Activated CD8-positive, alpha-beta T cell treated with anti-CD3 and anti-CD28 coated beads for 36 hours (primary cell): ENCODE measurements around the gene ALPK1. TPM values are rescaled to one million over a fixed set of nuclear protein-coding genes. Genes with fewer than 3 reads are reported as not detected.
"Not testable (repeated sequence)": the region's sequence is repeated elsewhere in the genome, so short reads cannot be mapped to it uniquely, and the experiment has no call there.

ENCODE experiments used
- ATAC-seq: fragments of 200-7000 bp; cut with Tn5 transposase; one replicate; pipeline ENCODE4 v1.10.0; 2021; ENCODE audit warnings: mild to moderate bottlenecking, moderate library complexity
- CTCF ChIA-PET: fragments of 350-600 bp; sonication (Branson Sonifier 250); formaldehyde crosslinking; loops from one replicate; lab custom pipeline; 2021; ENCODE audit warnings: antibody characterized with exemption; lab: Charles Lee
- POLR2A ChIA-PET: fragments of 350-600 bp; sonication (Branson Sonifier 250); formaldehyde crosslinking; loops from one replicate; lab custom pipeline; 2021; ENCODE audit warnings: antibody characterized with exemption; lab: Charles Lee
- DNase-seq: peaks from one replicate; pipeline ENCODE4 v3.0.0-alpha.2; 2020
- H3K27ac Mint-ChIP-seq: one replicate; pipeline ENCODE4 v1.8.0; 2021; ENCODE audit warnings: mild to moderate bottlenecking, mixed read lengths
- H3K27me3 Mint-ChIP-seq: one replicate; pipeline ENCODE4 v1.8.0; 2021; ENCODE audit warnings: mixed read lengths
- H3K36me3 Mint-ChIP-seq: one replicate; pipeline ENCODE4 v1.8.0; 2021; ENCODE audit warnings: low read depth, mixed read lengths
- H3K4me1 Mint-ChIP-seq: one replicate; pipeline ENCODE4 v1.8.0; 2021; ENCODE audit warnings: low read depth, mixed read lengths
- H3K4me3 Mint-ChIP-seq: one replicate; pipeline ENCODE4 v1.8.0; 2021; ENCODE audit warnings: mild to moderate bottlenecking, moderate library complexity, mixed read lengths
- H3K9me3 Mint-ChIP-seq: one replicate; pipeline ENCODE4 v1.8.0; 2021; ENCODE audit warnings: mixed read lengths
- CTCF ChIP-seq: fragments of 200-600 bp; IDR thresholded peaks from one replicate; pipeline ENCODE4 v1.8.0; 2022; ENCODE audit warnings: antibody characterized with exemption, mild to moderate bottlenecking
- intact Hi-C: fragments of 100-400 bp; cut with micrococcal nuclease; formaldehyde crosslinking; loops from one replicate; pipeline ENCODE4 v1.10.0; 2022
- total RNA-seq, 2 experiments: library from RNA; stranded (reverse); gene quantifications; one replicate each; pipeline ENCODE4 v1.2.3, GENCODE V29; 2021

Gene ALPK1
- total RNA-seq, 2 experiments from 2014 or later, result 13.4 to 13.7 TPM

GRCh38 chr4:112423591-112423990 lies 126.4 kb downstream of the ALPK1 start:
- Mint-ChIP-seq H3K36me3 (peaks cover 2% of the 10 kb centered on the region), H3K27ac (no peak overlapping the region), H3K27me3 (no peaks in the 10 kb centered on the region), H3K9me3 (no peaks in the 10 kb centered on the region), H3K4me1 (no peaks in the 10 kb centered on the region), H3K4me3 (no peak overlapping the region)
- ChIA-PET CTCF (no interaction called here), POLR2A (no interaction called here)
- DNase-seq, result no peak
- no peak for TF ChIP-seq CTCF
- ATAC-seq, result no peak
- intact Hi-C loops, result no loop called here

GRCh38 chr4:112425823-112426222 lies 128.7 kb downstream of the ALPK1 start:
- intact Hi-C loops, result no loop called here
- Mint-ChIP-seq H3K36me3 (peaks cover 2% of the 10 kb centered on the region), H3K27me3 (no peaks in the 10 kb centered on the region), H3K27ac (no peak overlapping the region), H3K4me1 (no peaks in the 10 kb centered on the region), H3K9me3 (no peaks in the 10 kb centered on the region), H3K4me3 (no peak overlapping the region)
- CTCF ChIA-PET, result no interaction called here
- POLR2A ChIA-PET, result no interaction called here
- DNase-seq (no peak), ATAC-seq (no peak)
- TF ChIP-seq CTCF, result no peak

- TF ChIP-seq CTCF, result no peak
- intact Hi-C loops, result no loop called here
- ChIA-PET POLR2A (no interaction called here), CTCF (no interaction called here)
- Mint-ChIP-seq H3K9me3 (no peaks in the 10 kb centered on the region), H3K27ac (no peak overlapping the region), H3K27me3 (no peaks in the 10 kb centered on the region), H3K36me3 (peaks cover 2% of the 10 kb centered on the region), H3K4me1 (no peaks in the 10 kb centered on the region), H3K4me3 (no peak overlapping the region)
- no peak for DNase-seq
- no peak for ATAC-seq
These were observed 129.2 kb downstream of the ALPK1 start for GRCh38 chr4:112426416-112426815.

- Mint-ChIP-seq H3K4me3 (no peak overlapping the region), H3K27me3 (no peaks in the 10 kb centered on the region), H3K27ac (no peak overlapping the region), H3K9me3 (no peaks in the 10 kb centered on the region), H3K4me1 (no peaks in the 10 kb centered on the region), H3K36me3 (peaks cover 2% of the 10 kb centered on the region)
- ChIA-PET CTCF (no interaction called here), POLR2A (no interaction called here)
- ATAC-seq, result no peak
- intact Hi-C loops, result no loop called here
- TF ChIP-seq CTCF, result no peak
- no peak for DNase-seq
These were observed 134.0 kb downstream of the ALPK1 start for GRCh38 chr4:112431158-112431557.

- H3K4me3 Mint-ChIP-seq, result no peak overlapping the region
- no peak for TF ChIP-seq CTCF
- H3K9me3 Mint-ChIP-seq, result no peaks in the 10 kb centered on the region
- POLR2A ChIA-PET, result no interaction called here
- H3K4me1 Mint-ChIP-seq, result no peaks in the 10 kb centered on the region
- H3K27ac Mint-ChIP-seq, result no peak overlapping the region
- CTCF ChIA-PET, result no interaction called here
- no peaks in the 10 kb centered on the region for H3K27me3 Mint-ChIP-seq
- DNase-seq (no peak), ATAC-seq (no peak)
- intact Hi-C loops, result no loop called here
- peaks cover 23% of the 10 kb centered on the region for H3K36me3 Mint-ChIP-seq
These were observed 139.8 kb downstream of the ALPK1 start for GRCh38 chr4:112436987-112437386.

- H3K27me3 Mint-ChIP-seq, H3K4me3 Mint-ChIP-seq, H3K27ac Mint-ChIP-seq, POLR2A ChIA-PET, CTCF ChIA-PET, DNase-seq, H3K9me3 Mint-ChIP-seq, intact Hi-C loops, H3K4me1 Mint-ChIP-seq, ATAC-seq: not testable (repeated sequence)
- peaks cover 34% of the 10 kb centered on the region for H3K36me3 Mint-ChIP-seq
These were observed 145.1 kb downstream of the ALPK1 start for GRCh38 chr4:112442226-112442625.
